Small intestine (tissue), 7 donors: ENCODE measurements around the gene GALNT9. TPM values are rescaled to one million over a fixed set of nuclear protein-coding genes. Genes with fewer than 3 reads are reported as not detected.
A peak's percentile ranks its signal among the peaks of the same experiment; 100 is the strongest.

ENCODE experiments used
- DNase-seq, 2 donors: peaks; one replicate each; pipeline versions ENCODE4 v3.0.0 to v3.0.0-alpha.2; 2013
- FAIRE-seq: peaks from 2 replicates; lab custom pipeline; 2012; peaks lifted over from hg19 to GRCh38; lab: Jason Lieb, UNC
- H3K27ac ChIP-seq, 3 donors: one replicate each; pipeline ENCODE4 v1.5.1; 2013; ENCODE audit warnings: low read length in 2 of 3, mild to moderate bottlenecking in 2 of 3, control low read depth in 1 of 3, inconsistent platforms in 1 of 3, low read depth in 1 of 3, moderate library complexity in 1 of 3
- H3K27me3 ChIP-seq, 3 donors: one replicate each; pipeline ENCODE4 v1.6.1; 2013; ENCODE audit warnings: low read length in 3 of 3, inconsistent platforms in 1 of 3; ENCODE audit not compliant: control insufficient read depth in 3 of 3, insufficient read depth in 3 of 3
- H3K36me3 ChIP-seq, 3 donors: one replicate each; pipeline ENCODE4 v1.6.1; 2013; ENCODE audit warnings: low read length in 3 of 3, inconsistent platforms in 1 of 3, low read depth in 1 of 3, mild to moderate bottlenecking in 1 of 3, moderate library complexity in 1 of 3; ENCODE audit not compliant: control insufficient read depth in 3 of 3, insufficient read depth in 2 of 3
- H3K4me1 ChIP-seq, 3 donors: one replicate each; pipeline ENCODE4 v1.6.1; 2013; ENCODE audit warnings: low read length in 2 of 3, inconsistent platforms in 1 of 3, low read depth in 1 of 3, mild to moderate bottlenecking in 1 of 3, moderate library complexity in 1 of 3; ENCODE audit not compliant: control insufficient read depth in 3 of 3, insufficient read depth in 2 of 3
- H3K4me3 ChIP-seq, 3 donors: one replicate each; pipeline ENCODE4 v1.5.1; 2013; ENCODE audit warnings: low read length in 3 of 3, control low read depth in 1 of 3, inconsistent platforms in 1 of 3, low read depth in 1 of 3, mild to moderate bottlenecking in 1 of 3, moderate library complexity in 1 of 3
- H3K9me3 ChIP-seq, 2 donors: one replicate each; pipeline ENCODE4 v1.6.1; 2013; ENCODE audit warnings: low read depth in 1 of 2, low read length in 1 of 2; ENCODE audit not compliant: control insufficient read depth in 2 of 2, insufficient read depth in 1 of 2
- WGBS, 3 donors: extraction: QIAGEN DNeasy Blood & Tissue Kit; methylation state at CpG; one replicate each; pipeline ENCODE4 v1.1.7; 2013; 5-methylcytosine and 5-hydroxymethylcytosine counted together
- polyA plus RNA-seq, 4 donors: library from polyadenylated mRNA; stranded (reverse) in 3 of 4; unstranded in 1 of 4; fragments of 200-250 nt in 3 of 4; fragments of 120-200 nt in 1 of 4; gene quantifications; one replicate each; pipeline versions ENCODE4 v1.2.1 to v1.2.3, GENCODE V29; 2013
- donor health status: healthy with polysubstance abuse.
- donor health status: control.
- donor health status: control.
- donor health status: Bipolar disorder and iron deficiency.
- donor health status: healthy.

GALNT9 gene
- polyA plus RNA-seq, 4 donors: 0.79 to 2.6 TPM; not detected in 2

DNA sequence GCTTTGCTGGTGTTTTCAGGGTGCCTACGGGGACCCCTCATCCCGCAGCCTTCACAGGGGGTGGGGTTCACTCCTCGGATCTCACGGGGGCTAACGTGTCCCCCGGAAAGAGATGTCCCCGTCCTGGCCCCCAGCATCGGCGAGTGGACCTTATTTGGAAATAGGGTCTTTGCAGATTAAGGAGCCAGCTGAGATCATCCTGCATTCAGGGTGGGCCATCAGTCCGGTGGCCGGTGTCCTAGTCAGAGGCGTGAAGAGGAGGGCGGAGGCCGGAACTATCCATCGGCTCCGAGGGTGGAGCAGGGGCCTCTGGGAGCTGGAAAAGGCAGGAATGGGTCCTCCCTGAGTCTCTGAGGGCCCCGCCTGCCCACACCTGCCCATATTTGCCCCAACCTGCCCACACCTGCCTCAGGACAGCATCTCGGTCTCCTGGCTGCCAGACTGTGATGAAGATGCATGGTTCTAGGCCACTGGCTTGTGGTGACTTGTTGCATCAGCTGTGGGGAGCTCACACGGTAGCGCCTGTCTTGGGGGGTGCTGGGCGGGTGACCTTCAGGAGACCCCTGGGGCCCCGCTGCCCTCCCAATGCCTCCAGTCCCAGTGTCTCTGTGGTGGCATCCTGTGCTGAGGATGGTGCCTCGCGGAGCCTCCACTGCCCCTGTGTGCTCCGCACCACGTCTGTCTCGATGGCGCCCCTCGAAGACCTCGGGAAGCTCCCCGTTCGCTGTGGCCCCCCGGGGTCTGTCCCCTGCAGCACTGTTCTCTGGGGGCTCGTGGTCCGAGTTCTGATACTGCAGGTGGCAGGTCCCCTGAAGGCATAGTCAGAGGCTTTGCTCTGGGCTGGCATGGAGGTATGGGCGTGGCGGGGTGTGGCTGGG lies 170.5 kb downstream of the GALNT9 start:
- Histone ChIP-seq H3K36me3 (peaks cover 0 to 4% (median 0%) of the 10 kb centered on the region in 3 donors), H3K9me3 (no peaks in the 10 kb centered on the region), H3K4me1 (peaks cover 0 to 5% (median 4%) of the 10 kb centered on the region in 3 donors), H3K27me3 (peaks cover 0 to 5% (median 0%) of the 10 kb centered on the region in 3 donors), H3K4me3 (no peak overlapping the region), H3K27ac (no peak overlapping the region)
- 89 to 90% (median 89%) methylated on average over 35 to 37 of the region's 37 CpGs for WGBS, 3 donors
- DNase-seq (no peak), FAIRE-seq (no peak)

DNA sequence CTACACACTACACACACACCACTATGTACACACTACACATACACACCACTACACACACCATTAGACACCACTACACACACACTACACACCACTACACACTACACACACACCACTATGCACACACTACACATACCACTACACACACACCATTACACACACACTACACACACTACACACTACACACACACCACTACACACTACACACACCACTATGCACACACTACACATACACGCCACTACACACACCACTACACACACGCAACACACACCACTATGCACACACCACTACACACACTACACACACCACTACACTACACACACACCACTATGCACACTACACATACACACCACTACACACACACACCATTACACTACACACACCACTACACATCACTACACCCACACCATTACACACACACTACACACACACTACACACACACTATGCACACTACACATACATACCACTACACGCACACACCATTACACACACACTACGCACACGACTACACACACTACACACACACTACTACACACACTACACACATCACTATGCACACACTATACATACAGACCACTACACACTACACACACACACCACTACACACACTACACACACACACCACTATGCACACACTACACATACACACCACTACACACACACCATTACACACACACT lies 171.5 kb downstream of the GALNT9 start:
- Histone ChIP-seq H3K9me3 (no peaks in the 10 kb centered on the region), H3K36me3 (peaks cover 0 to 6% (median 0%) of the 10 kb centered on the region in 3 donors), H3K27me3 (peaks cover 0 to 5% (median 0%) of the 10 kb centered on the region in 3 donors), H3K4me3 (no peak overlapping the region), H3K27ac (no peak overlapping the region), H3K4me1 (peaks cover 0 to 5% (median under 1%) of the 10 kb centered on the region in 3 donors)
- no peak for DNase-seq
- 96 to 98% (median 96%) methylated on average over 5 of the region's 5 CpGs for WGBS, 3 donors
- FAIRE-seq: no peak

DNA sequence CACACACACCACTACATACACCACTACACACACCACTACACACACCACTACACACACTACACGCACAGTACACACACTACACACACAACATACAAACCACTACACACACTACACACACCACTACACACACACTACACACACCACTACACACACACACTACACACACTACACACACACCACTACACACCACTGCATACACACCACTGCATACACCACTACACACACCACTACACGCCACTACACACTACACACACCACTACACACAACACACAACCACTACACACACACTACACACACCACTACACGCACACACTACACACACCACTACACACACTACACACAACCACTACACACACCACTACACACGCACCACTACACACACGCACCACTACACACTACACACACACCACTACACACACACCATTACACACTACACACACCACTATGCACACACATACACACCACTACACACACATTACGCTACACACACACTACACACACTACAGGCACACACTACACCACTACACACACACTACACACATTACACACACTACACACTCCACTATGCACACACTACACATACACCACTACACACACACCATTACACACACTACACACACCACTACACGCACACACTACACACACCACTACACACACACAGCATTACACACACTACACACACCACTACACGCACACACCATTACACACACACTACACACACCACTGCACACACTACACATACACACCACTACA lies 172.6 kb downstream of the GALNT9 start:
- Histone ChIP-seq H3K4me1 (peaks cover 0 to 5% (median 0%) of the 10 kb centered on the region in 3 donors), H3K27ac (no peak overlapping the region), H3K9me3 (no peaks in the 10 kb centered on the region), H3K4me3 (no peak overlapping the region), H3K36me3 (peaks cover 2 to 15% (median 3%) of the 10 kb centered on the region in 3 donors), H3K27me3 (peaks cover 0 to 2% (median 0%) of the 10 kb centered on the region in 3 donors)
- no peak for FAIRE-seq
- no peak for DNase-seq
- 83 to 89% (median 89%) methylated on average over 8 of the region's 8 CpGs for WGBS, 3 donors

DNA sequence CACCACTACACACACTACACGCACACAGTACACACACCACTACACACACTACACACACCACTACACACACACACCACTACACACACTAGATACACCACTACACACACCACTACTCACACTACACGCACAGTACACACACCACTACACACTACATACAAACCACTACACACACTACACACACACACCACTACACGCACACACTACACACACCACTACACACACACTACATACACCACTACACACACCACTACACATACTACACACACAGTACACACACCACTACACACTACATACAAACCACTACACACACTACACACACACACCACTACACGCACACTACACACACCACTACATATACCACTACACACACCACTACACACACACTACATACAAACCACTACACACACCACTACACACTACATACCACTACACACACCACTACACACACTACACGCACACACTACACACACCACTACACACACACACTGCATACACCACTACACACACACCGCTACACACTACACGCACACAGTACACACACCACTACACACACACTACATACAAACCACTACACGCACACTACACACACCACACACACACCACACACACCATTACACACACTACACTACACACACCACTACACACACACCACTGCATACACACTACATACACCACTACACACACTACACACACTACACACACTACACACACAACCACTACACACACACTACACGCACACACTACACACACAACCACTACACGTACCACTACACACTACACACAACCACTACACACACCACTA lies 173.4 kb downstream of the GALNT9 start:
- FAIRE-seq: no peak
- 95 to 100% (median 98%) methylated on average over 10 of the region's 10 CpGs for WGBS, 3 donors
- no peak for DNase-seq

DNA sequence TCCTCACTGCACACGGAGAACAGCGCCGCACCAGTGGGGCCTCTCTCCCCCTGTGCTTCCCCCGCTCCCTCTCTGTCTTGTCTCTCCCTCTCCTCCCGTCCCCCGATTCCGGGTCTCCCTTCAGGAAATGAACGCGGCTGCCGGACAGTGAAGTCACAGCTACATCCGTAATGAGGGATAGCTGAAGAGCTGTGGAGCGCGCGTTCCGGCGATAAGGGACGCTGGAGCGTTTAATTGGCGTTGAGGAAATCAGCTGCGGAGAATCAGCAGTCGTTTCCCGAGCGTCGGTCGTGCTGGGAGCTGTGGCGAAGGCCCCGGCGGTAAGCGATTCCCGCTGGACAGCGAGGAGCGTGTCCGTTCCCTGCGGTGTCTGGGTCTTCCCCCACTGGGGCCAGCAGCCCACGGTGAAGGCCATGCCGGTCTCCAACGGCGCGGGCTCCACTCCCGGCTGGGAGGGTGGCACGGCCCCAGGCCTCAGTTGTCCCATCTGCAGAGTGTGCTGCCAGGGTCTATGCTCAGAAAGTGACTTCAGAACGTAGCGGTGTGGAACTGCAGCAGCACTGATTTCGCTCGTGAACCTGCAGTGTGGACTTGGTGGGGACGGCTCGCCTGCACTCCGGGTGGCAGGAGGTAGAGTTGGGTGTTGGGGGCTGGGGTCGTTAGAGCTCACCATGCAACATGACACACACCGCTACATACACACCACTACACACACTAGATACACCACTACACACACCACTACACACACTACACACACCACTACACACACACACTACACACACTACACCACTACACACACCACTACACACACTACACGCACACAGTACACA lies 174.2 kb downstream of the GALNT9 start:
- Histone ChIP-seq H3K4me3 (no peak overlapping the region), H3K27me3 (peaks cover 0 to 2% (median 0%) of the 10 kb centered on the region in 3 donors), H3K9me3 (no peaks in the 10 kb centered on the region), H3K27ac (no peak overlapping the region), H3K4me1 (peaks cover 0 to 5% (median 0%) of the 10 kb centered on the region in 3 donors), H3K36me3 (peaks cover 3 to 27% (median 7%) of the 10 kb centered on the region in 3 donors)
- 88 to 93% (median 93%) methylated on average over 51 of the region's 51 CpGs for WGBS, 3 donors
- no peak for FAIRE-seq
- no peak for DNase-seq

More for the DNA sequence above, 173.4 kb downstream of the GALNT9 start:
- Histone ChIP-seq H3K4me1 (peaks cover 0 to 5% (median 0%) of the 10 kb centered on the region in 3 donors), H3K4me3 (no peak overlapping the region), H3K9me3 (no peaks in the 10 kb centered on the region), H3K27me3 (peaks cover 0 to 2% (median 0%) of the 10 kb centered on the region in 3 donors), H3K36me3 (peaks cover 3 to 23% (median 7%) of the 10 kb centered on the region in 3 donors), H3K27ac (no peak overlapping the region)

DNA sequence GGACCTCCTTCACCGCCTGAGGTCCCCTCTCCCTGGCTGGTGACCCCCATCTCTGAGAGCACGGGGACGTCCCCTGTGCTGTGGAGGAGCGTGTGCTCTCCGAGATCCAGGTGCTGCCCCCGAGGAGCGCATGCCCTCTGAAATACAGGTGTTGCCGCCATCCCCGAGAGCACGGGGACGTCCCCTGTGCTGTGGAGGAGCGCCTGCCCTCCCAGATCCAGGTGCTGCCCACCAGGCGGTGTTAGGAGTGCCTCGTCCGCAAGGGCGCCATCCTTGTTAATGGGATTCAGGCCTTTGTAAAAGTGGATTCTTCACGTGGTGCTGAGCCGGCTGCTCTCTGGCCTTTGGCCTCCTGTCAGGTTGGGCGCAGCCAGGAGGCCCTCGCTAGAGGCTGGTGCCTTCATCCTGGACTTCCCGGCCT lies 175.0 kb downstream of the GALNT9 start:
- whole genome bisulfite sequencing, 3 donors: 17 to 63% (median 45%) methylated on average over 21 of the region's 21 CpGs
- Histone ChIP-seq H3K36me3 (peaks cover 3 to 30% (median 7%) of the 10 kb centered on the region in 3 donors), H3K9me3 (no peaks in the 10 kb centered on the region), H3K27ac (no peak overlapping the region), H3K4me3 (no peak overlapping the region), H3K4me1 (peaks cover 0 to 5% (median 0%) of the 10 kb centered on the region in 3 donors), H3K27me3 (peaks cover 0 to 2% (median 0%) of the 10 kb centered on the region in 3 donors)
- FAIRE-seq (no peak), DNase-seq (peak in 1 of 2 donors; percentile 27)
